Measurements from ENCODE around the gene NNT.
"Not testable (repeated sequence)": the region's sequence is repeated elsewhere in the genome, so short reads cannot be mapped to it uniquely, and the experiment has no call there.

Gene NNT

GRCh38 chr5:43659075-43659474 lies 56.1 kb downstream of the NNT start:
- H3K4me3 ChIP-seq (ENCODE audit: low read depth, low read length), result no peak overlapping the region
- DNase-seq (ENCODE audit: low read depth), result no peak
- no peak for TF ChIP-seq CTCF (IDR thresholded peaks at IDR 0.05; ENCODE audit: control insufficient read depth, extremely low read depth, insufficient read depth)

- TF ChIP-seq CTCF (IDR thresholded peaks at IDR 0.05; ENCODE audit: control insufficient read depth, extremely low read depth, insufficient read depth), result peak; percentile 44
- H3K4me3 ChIP-seq (ENCODE audit: low read depth, low read length), result no peak overlapping the region
- DNase-seq (ENCODE audit: low read depth), result peak; percentile 8
Measured at GRCh38 chr5:43661102-43661501, 58.1 kb downstream of the NNT start.

- TF ChIP-seq CTCF (IDR thresholded peaks at IDR 0.05; ENCODE audit: control insufficient read depth, extremely low read depth, insufficient read depth), result no peak
- no peak overlapping the region for H3K4me3 ChIP-seq (ENCODE audit: low read depth, low read length)
- DNase-seq (ENCODE audit: low read depth), result no peak
Measured at GRCh38 chr5:43663916-43664315, 60.9 kb downstream of the NNT start.

- no peak for TF ChIP-seq CTCF (IDR thresholded peaks at IDR 0.05; ENCODE audit: control insufficient read depth, extremely low read depth, insufficient read depth)
- no peak overlapping the region for H3K4me3 ChIP-seq (ENCODE audit: low read depth, low read length)
- DNase-seq (ENCODE audit: low read depth), result no peak
Measured at GRCh38 chr5:43664501-43665040, 61.6 kb downstream of the NNT start.

GRCh38 chr5:43665749-43666148 lies 62.8 kb downstream of the NNT start:
- DNase-seq (ENCODE audit: low read depth); H3K4me3 ChIP-seq (ENCODE audit: low read depth, low read length): not testable (repeated sequence)

GRCh38 chr5:43666728-43667127 lies 63.7 kb downstream of the NNT start:
- not testable (repeated sequence) for DNase-seq (ENCODE audit: low read depth); H3K4me3 ChIP-seq (ENCODE audit: low read depth, low read length)

GRCh38 chr5:43667379-43667778 lies 64.4 kb downstream of the NNT start:
- not testable (repeated sequence) for H3K4me3 ChIP-seq (ENCODE audit: low read depth, low read length); DNase-seq (ENCODE audit: low read depth)

- no peak overlapping the region for H3K4me3 ChIP-seq (ENCODE audit: low read depth, low read length)
- no peak for TF ChIP-seq CTCF (IDR thresholded peaks at IDR 0.05; ENCODE audit: control insufficient read depth, extremely low read depth, insufficient read depth)
- DNase-seq (ENCODE audit: low read depth), result no peak
Measured at GRCh38 chr5:43674536-43674935, 71.6 kb downstream of the NNT start.

- TF ChIP-seq CTCF (IDR thresholded peaks at IDR 0.05; ENCODE audit: control insufficient read depth, extremely low read depth, insufficient read depth), result no peak
- no peak for DNase-seq (ENCODE audit: low read depth)
- H3K4me3 ChIP-seq (ENCODE audit: low read depth, low read length), result no peak overlapping the region
Measured at GRCh38 chr5:43675357-43675756, 72.4 kb downstream of the NNT start.
